H1 (cell line): ENCODE measurements around the gene PPME1.

Experiments
- CBX8 ChIP-seq: fragments of 300-800, 300-1000 bp; sonication (generic); IDR thresholded peaks from 2 replicates; pipeline ENCODE4 v1.7.1; 2016; ENCODE audit warnings: low read depth, low read length, borderline replicate concordance
- CEBPB ChIP-seq: IDR thresholded peaks from 2 replicates; pipeline ENCODE4 v1.6.1; 2012; ENCODE audit warnings: low read depth, low read length
- EGR1 ChIP-seq: IDR thresholded peaks from 2 replicates; pipeline ENCODE4 v1.6.1; 2011; ENCODE audit warnings: low read depth, low read length, borderline replicate concordance
- JUND ChIP-seq: IDR thresholded peaks from 2 replicates; pipeline ENCODE4 v1.6.1; 2011; ENCODE audit warnings: mild to moderate bottlenecking, improper control_type of control experiment, low read length
- NANOG ChIP-seq: IDR thresholded peaks from 2 replicates; pipeline ENCODE4 v1.6.1; 2011; ENCODE audit warnings: low read length, low read depth, mild to moderate bottlenecking, inconsistent platforms; ENCODE audit not compliant: insufficient read depth, poor library complexity, severe bottlenecking
- POLR2AphosphoS5 ChIP-seq: IDR thresholded peaks from 2 replicates; pipeline ENCODE4 v1.6.1; 2011; ENCODE audit warnings: low read depth, low read length
- SIN3A ChIP-seq, 2 experiments: IDR thresholded peaks in 1 of 2; conservative IDR thresholded peaks in 1 of 2; 2 replicates each; pipeline ENCODE4 v1.6.1; 2011 to 2012; ENCODE audit warnings: low read length in 2 of 2, improper control_type of control experiment in 1 of 2, low read depth in 1 of 2, mild to moderate bottlenecking in 1 of 2
- SP1 ChIP-seq: IDR thresholded peaks from 2 replicates; pipeline ENCODE4 v1.6.1; 2011; ENCODE audit warnings: low read depth, low read length
- SP2 ChIP-seq: IDR thresholded peaks from 2 replicates; pipeline ENCODE4 v1.6.1; 2012; ENCODE audit warnings: mild to moderate bottlenecking, low read length, inconsistent platforms
- TF ChIP-seq, protein P1 (sequence below): IDR thresholded peaks from 2 replicates; pipeline ENCODE4 v1.6.1; 2011; ENCODE audit warnings: low read depth, mild to moderate bottlenecking, low read length; ENCODE audit not compliant: insufficient read depth
- TF ChIP-seq, protein P2 (sequence below), 3 experiments: IDR thresholded peaks; 1 replicate in 2 of 3; 2 replicates in 1 of 3; pipeline versions ENCODE4 v1.5.1 to v1.6.1; 2011; ENCODE audit warnings: low read length in 3 of 3, mild to moderate bottlenecking in 3 of 3, inconsistent platforms in 2 of 3, low read depth in 1 of 3, moderate library complexity in 1 of 3; ENCODE audit not compliant: insufficient read depth in 1 of 3; ENCODE audit errors: control extremely low read depth in 1 of 3

DNA sequence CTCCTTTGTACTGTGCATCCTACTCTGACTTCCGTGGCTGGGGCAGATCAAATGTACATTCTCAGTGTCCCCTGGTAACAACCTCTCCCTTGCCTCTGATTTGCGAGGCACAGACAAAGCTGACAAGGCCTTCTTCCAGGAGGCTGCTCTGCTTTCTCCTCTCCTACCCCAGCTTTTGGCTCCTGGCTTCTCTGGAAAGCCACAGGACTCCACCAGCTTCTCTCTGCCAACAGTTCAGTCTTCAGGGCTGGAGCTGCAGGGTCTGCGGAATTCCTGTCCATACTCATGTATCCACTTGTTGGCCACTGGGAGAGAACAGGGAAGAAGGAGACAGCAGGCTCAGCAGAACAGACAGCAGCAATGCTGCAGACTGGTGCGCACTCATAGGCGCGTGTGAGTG is 95.9 kb downstream of the PPME1 start:
- TF ChIP-seq NANOG (no peak), CEBPB (no peak), CBX8 (no peak), SP2 (no peak), JUND (no peak), POLR2AphosphoS5 (no peak), SIN3A (conservative IDR thresholded peaks at IDR 0.05 in 1 of 2, IDR thresholded peaks at IDR 0.05 in 1 of 2; ENCODE audit: low read depth in 1 of 2, low read length in 2 of 2) (no peak), SP1 (no peak), EGR1 (no peak)
- TF ChIP-seq, protein P1, sequence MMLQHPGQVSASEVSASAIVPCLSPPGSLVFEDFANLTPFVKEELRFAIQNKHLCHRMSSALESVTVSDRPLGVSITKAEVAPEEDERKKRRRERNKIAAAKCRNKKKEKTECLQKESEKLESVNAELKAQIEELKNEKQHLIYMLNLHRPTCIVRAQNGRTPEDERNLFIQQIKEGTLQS, result no peak
- TF ChIP-seq, protein P2, sequence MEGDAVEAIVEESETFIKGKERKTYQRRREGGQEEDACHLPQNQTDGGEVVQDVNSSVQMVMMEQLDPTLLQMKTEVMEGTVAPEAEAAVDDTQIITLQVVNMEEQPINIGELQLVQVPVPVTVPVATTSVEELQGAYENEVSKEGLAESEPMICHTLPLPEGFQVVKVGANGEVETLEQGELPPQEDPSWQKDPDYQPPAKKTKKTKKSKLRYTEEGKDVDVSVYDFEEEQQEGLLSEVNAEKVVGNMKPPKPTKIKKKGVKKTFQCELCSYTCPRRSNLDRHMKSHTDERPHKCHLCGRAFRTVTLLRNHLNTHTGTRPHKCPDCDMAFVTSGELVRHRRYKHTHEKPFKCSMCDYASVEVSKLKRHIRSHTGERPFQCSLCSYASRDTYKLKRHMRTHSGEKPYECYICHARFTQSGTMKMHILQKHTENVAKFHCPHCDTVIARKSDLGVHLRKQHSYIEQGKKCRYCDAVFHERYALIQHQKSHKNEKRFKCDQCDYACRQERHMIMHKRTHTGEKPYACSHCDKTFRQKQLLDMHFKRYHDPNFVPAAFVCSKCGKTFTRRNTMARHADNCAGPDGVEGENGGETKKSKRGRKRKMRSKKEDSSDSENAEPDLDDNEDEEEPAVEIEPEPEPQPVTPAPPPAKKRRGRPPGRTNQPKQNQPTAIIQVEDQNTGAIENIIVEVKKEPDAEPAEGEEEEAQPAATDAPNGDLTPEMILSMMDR (IDR thresholded peaks at IDR 0.05; ENCODE audit: control extremely low read depth in 1 of 3, insufficient read depth in 1 of 3, low read depth in 1 of 3, low read length in 3 of 3), result no peak
